ENCODE data around the gene SUPT20HL2. TPM values are rescaled to one million over a fixed set of nuclear protein-coding genes. Genes with fewer than 3 reads are reported as not detected.

SUPT20HL2 gene
- total RNA-seq, 2 experiments from 2014 or later: not detected

- Mint-ChIP-seq H3K9me3 (ENCODE audit: insufficient read depth) (no peaks in the 10 kb centered on the region), H3K4me3 (no peak overlapping the region), H3K27me3 (ENCODE audit: low read depth) (peaks cover 3% of the 10 kb centered on the region), H3K36me3 (ENCODE audit: low read depth) (no peaks in the 10 kb centered on the region), H3K27ac (no peak overlapping the region), H3K4me1 (ENCODE audit: low read depth) (no peaks in the 10 kb centered on the region)
- CTCF ChIA-PET: no interaction called here
- ATAC-seq (no peak), DNase-seq (no peak)
- POLR2A ChIA-PET: no interaction called here
Observed at GRCh38 chrX:24306440-24306839, 7.4 kb downstream of the SUPT20HL2 start.

DNA sequence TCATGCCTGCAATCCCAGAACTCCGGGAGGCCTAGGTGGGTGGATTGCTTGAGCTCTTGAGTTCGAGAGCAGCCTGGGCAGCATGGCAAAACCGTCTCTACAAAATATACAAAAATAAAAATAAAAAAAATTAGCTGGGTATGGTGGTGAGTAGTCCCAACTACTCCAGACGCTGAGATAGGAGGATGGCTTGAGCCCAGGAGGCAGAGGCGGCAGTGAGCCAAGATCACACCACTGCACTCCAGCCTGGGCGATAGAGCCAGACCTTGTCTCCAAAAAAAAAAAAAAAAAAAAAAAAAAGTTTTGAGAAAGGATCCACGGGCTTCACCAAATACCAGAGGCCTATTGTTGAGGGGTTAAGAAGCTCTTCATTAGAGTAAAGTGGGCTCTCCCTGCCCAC lies 8.0 kb downstream of the SUPT20HL2 start:
- H3K4me3 Mint-ChIP-seq: no peak overlapping the region
- peaks cover 4% of the 10 kb centered on the region for H3K27me3 Mint-ChIP-seq (ENCODE audit: low read depth)
- H3K4me1 Mint-ChIP-seq (ENCODE audit: low read depth): no peaks in the 10 kb centered on the region
- ATAC-seq: no peak
- no peak for DNase-seq
- ChIA-PET POLR2A (no interaction called here), CTCF (no interaction called here)
- no peak overlapping the region for H3K27ac Mint-ChIP-seq
- no peaks in the 10 kb centered on the region for H3K36me3 Mint-ChIP-seq (ENCODE audit: low read depth)
- H3K9me3 Mint-ChIP-seq (ENCODE audit: insufficient read depth): no peaks in the 10 kb centered on the region

- DNase-seq (no peak), ATAC-seq (no peak)
- no peaks in the 10 kb centered on the region for H3K36me3 Mint-ChIP-seq (ENCODE audit: low read depth)
- H3K9me3 Mint-ChIP-seq (ENCODE audit: insufficient read depth): no peaks in the 10 kb centered on the region
- H3K4me1 Mint-ChIP-seq (ENCODE audit: low read depth): no peaks in the 10 kb centered on the region
- no peak overlapping the region for H3K27ac Mint-ChIP-seq
- H3K4me3 Mint-ChIP-seq: no peak overlapping the region
- H3K27me3 Mint-ChIP-seq (ENCODE audit: low read depth): peaks cover 4% of the 10 kb centered on the region
- POLR2A ChIA-PET: no interaction called here
- CTCF ChIA-PET: no interaction called here
Observed at GRCh38 chrX:24301806-24302205, 12.1 kb downstream of the SUPT20HL2 start.

DNA sequence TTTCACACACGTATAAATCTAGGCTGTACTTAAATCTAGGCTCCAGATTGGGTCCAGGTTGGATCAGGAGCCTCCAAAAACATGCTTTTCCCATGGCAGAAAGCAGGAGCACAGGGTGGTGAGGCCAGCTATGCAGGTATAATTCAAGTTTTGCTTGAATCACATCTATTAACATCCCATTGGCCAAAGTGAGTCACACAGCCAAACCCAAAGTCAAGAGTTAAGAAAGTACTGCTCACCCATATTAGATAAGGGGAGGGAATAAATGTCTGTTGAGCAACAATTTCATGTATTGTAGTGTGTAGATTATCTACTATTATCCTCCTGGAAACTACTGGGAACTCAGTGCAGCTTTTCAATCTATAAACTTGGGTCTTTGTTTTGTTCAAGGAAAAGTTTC lies 12.8 kb downstream of the SUPT20HL2 start:
- ChIA-PET POLR2A (no interaction called here), CTCF (no interaction called here)
- Mint-ChIP-seq H3K27ac (no peak overlapping the region), H3K36me3 (ENCODE audit: low read depth) (no peaks in the 10 kb centered on the region), H3K4me1 (ENCODE audit: low read depth) (no peaks in the 10 kb centered on the region), H3K4me3 (no peak overlapping the region), H3K27me3 (ENCODE audit: low read depth) (peaks cover 4% of the 10 kb centered on the region), H3K9me3 (ENCODE audit: insufficient read depth) (no peaks in the 10 kb centered on the region)
- ATAC-seq: no peak
- DNase-seq: no peak

DNA sequence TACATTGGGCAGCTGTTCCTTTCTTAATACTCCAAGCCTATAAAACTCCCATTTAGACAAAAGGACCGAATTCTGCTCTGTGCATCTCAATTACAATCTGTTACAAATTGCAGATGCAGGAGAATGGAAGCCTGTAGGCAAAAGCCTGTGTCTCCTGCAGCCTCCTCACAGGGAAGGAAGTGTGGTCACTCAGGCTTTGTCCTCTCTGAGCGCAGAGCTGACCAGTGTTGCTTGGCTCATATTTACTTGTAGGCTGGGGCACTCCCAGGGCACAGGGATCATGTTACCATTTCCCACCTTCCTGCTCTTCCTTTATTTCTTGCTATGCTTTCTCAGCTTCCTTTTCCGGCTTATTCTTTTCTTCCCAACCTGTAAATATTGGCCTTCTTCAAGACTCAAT lies 15.7 kb downstream of the SUPT20HL2 start:
- DNase-seq (no peak), ATAC-seq (no peak)
- POLR2A ChIA-PET: no interaction called here
- Mint-ChIP-seq H3K36me3 (ENCODE audit: low read depth) (no peaks in the 10 kb centered on the region), H3K4me1 (ENCODE audit: low read depth) (no peaks in the 10 kb centered on the region), H3K4me3 (no peak overlapping the region), H3K27ac (no peak overlapping the region), H3K9me3 (ENCODE audit: insufficient read depth) (no peaks in the 10 kb centered on the region), H3K27me3 (ENCODE audit: low read depth) (peaks cover 6% of the 10 kb centered on the region)
- CTCF ChIA-PET: no interaction called here

DNA sequence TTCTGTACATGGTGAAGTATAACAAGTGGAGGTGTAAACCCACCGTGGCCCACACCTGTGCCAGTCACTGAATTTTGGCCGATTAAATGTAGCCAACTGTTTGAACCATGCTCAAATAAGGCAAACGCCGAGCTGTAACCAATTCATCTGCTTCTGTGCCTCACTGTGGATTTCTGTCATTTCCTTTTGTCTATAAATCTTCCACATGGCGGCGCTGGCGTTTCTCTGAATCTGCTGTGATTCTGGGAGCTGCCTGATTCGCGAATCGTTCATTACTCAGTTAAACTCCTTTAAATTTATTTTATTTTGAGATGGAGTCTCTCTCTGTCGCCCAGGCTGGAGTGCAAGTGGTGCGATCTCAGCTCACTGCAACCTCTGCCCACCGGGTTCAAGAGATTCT lies 19.2 kb downstream of the SUPT20HL2 start:
- Mint-ChIP-seq H3K4me3 (no peak overlapping the region), H3K27me3 (ENCODE audit: low read depth) (peaks cover 4% of the 10 kb centered on the region), H3K4me1 (ENCODE audit: low read depth) (no peaks in the 10 kb centered on the region), H3K9me3 (ENCODE audit: insufficient read depth) (no peaks in the 10 kb centered on the region), H3K36me3 (ENCODE audit: low read depth) (no peaks in the 10 kb centered on the region), H3K27ac (no peak overlapping the region)
- ChIA-PET POLR2A (no interaction called here), CTCF (interaction anchor here (0.8 to 1.0 kb wide), 2 partner anchors 35 to 76 kb away, joined by 4 to 6 read pairs; no protein-coding TSS in a partner anchor)
- DNase-seq: peak; percentile 39
- no peak for ATAC-seq

DNA sequence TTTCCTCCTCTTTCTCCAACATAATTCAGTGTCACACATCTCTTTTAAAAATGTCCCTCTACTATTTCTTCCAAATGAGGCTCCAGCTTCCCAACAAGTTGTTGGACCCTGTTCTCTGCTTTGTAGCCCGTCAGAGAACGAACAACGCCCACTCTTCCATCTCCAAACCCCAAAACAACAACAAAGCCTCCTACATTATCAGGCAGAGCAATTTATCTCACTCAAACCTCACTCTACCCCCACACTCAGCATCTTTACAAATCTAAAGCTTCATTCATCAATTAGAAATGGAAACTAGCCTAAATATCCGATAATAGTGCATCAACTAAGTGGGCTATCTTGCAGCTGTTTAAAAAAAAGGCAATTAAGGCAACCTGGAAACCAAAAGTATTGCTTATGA lies 20.5 kb downstream of the SUPT20HL2 start:
- H3K36me3 Mint-ChIP-seq (ENCODE audit: low read depth): no peaks in the 10 kb centered on the region
- no peaks in the 10 kb centered on the region for H3K9me3 Mint-ChIP-seq (ENCODE audit: insufficient read depth)
- no peaks in the 10 kb centered on the region for H3K4me1 Mint-ChIP-seq (ENCODE audit: low read depth)
- POLR2A ChIA-PET: no interaction called here
- no peak overlapping the region for H3K4me3 Mint-ChIP-seq
- ATAC-seq: no peak
- CTCF ChIA-PET: interaction anchor here (1.3 to 1.9 kb wide), 2 partner anchors 33 to 50 kb away, joined by 5 to 7 read pairs; no protein-coding TSS in a partner anchor
- no peak overlapping the region for H3K27ac Mint-ChIP-seq
- peaks cover 3% of the 10 kb centered on the region for H3K27me3 Mint-ChIP-seq (ENCODE audit: low read depth)
- DNase-seq: no peak

DNA sequence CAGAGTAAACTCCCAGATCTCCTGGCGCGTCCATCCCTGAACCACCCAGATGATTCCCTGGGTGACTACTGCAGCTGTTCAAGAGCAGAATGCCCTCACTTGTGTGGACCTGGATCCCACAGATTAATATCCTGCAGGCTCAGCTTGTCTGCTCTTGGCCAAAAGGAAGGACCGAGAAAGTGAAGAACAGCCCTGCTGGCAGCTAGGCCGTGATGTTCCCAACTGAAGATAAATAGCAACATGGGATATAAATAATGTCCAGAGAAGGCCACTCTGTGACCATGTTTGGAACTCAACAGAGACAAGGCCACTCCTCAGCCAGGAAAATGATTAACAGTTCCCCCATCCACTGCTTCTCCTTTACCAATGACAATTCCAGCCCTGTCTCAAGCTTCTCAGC lies 21.5 kb downstream of the SUPT20HL2 start:
- CTCF ChIA-PET: interaction anchor here (1.3 to 1.9 kb wide), 2 partner anchors 32 to 49 kb away, joined by 5 to 7 read pairs; no protein-coding TSS in a partner anchor
- peaks cover 2% of the 10 kb centered on the region for H3K27me3 Mint-ChIP-seq (ENCODE audit: low read depth)
- POLR2A ChIA-PET: no interaction called here
- DNase-seq: no peak
- no peak overlapping the region for H3K4me3 Mint-ChIP-seq
- no peak overlapping the region for H3K27ac Mint-ChIP-seq
- ATAC-seq: no peak
- H3K9me3 Mint-ChIP-seq (ENCODE audit: insufficient read depth): no peaks in the 10 kb centered on the region
- no peaks in the 10 kb centered on the region for H3K4me1 Mint-ChIP-seq (ENCODE audit: low read depth)
- no peaks in the 10 kb centered on the region for H3K36me3 Mint-ChIP-seq (ENCODE audit: low read depth)

GRCh38 chrX:24285082-24285481 lies 28.8 kb downstream of the SUPT20HL2 start:
- DNase-seq: no peak
- no peak for ATAC-seq
- peaks cover 19% of the 10 kb centered on the region for H3K27me3 Mint-ChIP-seq (ENCODE audit: low read depth)
- no peaks in the 10 kb centered on the region for H3K9me3 Mint-ChIP-seq (ENCODE audit: insufficient read depth)
- CTCF ChIA-PET: interaction anchor here (1.0 to 2.0 kb wide), 2 partner anchors 24 to 26 kb away, joined by 3 to 9 read pairs; no protein-coding TSS in a partner anchor
- H3K27ac Mint-ChIP-seq: no peak overlapping the region
- H3K4me1 Mint-ChIP-seq (ENCODE audit: low read depth): peaks cover 4% of the 10 kb centered on the region
- no peak overlapping the region for H3K4me3 Mint-ChIP-seq
- no peaks in the 10 kb centered on the region for H3K36me3 Mint-ChIP-seq (ENCODE audit: low read depth)
- POLR2A ChIA-PET: no interaction called here

DNA sequence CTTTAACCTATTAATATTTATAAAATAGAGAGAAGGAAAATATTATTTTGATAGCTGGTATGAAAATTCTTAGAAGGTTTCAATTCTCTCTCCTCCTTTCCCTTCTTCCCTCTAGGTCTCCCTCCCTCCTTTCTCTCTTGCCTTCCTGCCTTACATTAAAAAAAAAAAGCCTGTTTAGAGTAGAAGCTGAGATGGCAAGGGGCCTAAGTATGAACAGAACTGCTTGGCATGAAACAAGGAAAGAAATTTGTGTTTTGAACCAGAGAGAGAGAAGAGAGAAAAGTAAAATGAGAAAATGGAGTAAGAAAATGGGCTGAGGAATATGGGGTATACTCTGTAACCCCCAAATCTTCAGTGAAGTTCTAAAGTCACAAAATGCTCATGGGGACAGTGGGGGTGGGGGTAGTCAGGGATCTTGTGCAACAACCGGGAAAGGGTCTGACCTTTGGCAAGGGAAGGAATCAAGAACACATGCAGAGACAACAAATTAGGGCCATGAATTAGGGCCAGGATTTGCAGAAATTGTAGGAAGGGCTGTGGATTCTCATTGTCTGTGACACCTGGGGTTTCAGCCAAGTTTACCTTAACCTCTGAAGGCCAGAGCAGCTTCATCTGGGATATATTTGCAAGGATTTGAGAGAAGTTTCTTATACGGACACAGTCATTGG lies 30.6 kb downstream of the SUPT20HL2 start:
- CTCF ChIA-PET: interaction anchor here (2.0 kb wide), 1 partner anchor 24 kb away, joined by 9 read pairs; no protein-coding TSS in a partner anchor
- H3K27ac Mint-ChIP-seq: no peak overlapping the region
- ATAC-seq (no peak), DNase-seq (no peak)
- no peak overlapping the region for H3K4me3 Mint-ChIP-seq
- H3K36me3 Mint-ChIP-seq (ENCODE audit: low read depth): no peaks in the 10 kb centered on the region
- POLR2A ChIA-PET: no interaction called here
- H3K27me3 Mint-ChIP-seq (ENCODE audit: low read depth): peaks cover 24% of the 10 kb centered on the region
- H3K9me3 Mint-ChIP-seq (ENCODE audit: insufficient read depth): no peaks in the 10 kb centered on the region
- peaks cover 4% of the 10 kb centered on the region for H3K4me1 Mint-ChIP-seq (ENCODE audit: low read depth)

GRCh38 chrX:24282381-24283126 lies 31.3 kb downstream of the SUPT20HL2 start:
- no peak overlapping the region for H3K27ac Mint-ChIP-seq
- ATAC-seq (no peak), DNase-seq (no peak)
- H3K9me3 Mint-ChIP-seq (ENCODE audit: insufficient read depth): no peaks in the 10 kb centered on the region
- H3K36me3 Mint-ChIP-seq (ENCODE audit: low read depth): no peaks in the 10 kb centered on the region
- ChIA-PET POLR2A (no interaction called here), CTCF (no interaction called here)
- peaks cover 4% of the 10 kb centered on the region for H3K4me1 Mint-ChIP-seq (ENCODE audit: low read depth)
- H3K27me3 Mint-ChIP-seq (ENCODE audit: low read depth): peaks cover 24% of the 10 kb centered on the region
- no peak overlapping the region for H3K4me3 Mint-ChIP-seq

DNA sequence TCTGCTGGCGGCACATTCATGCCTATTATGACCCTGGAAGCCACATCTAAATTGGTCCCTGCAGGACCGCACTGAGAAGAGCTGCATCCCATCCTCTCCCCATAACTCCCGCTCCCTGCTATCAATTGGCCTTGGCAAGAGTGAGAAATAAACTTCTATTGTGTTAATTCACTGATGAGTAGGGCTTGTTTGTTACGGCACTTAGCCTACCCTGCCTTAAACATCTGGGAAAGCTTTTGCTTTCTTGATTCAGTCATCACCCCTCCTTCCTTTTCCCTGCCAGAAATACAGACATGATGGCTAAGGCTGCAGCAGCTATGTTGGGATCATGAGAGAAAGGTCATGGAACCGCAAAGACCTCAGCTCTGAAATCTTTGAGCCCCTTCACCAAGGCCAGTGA lies 36.5 kb downstream of the SUPT20HL2 start:
- ChIA-PET POLR2A (no interaction called here), CTCF (no interaction called here)
- ATAC-seq (no peak), DNase-seq (no peak)
- Mint-ChIP-seq H3K4me3 (no peak overlapping the region), H3K9me3 (ENCODE audit: insufficient read depth) (no peaks in the 10 kb centered on the region), H3K4me1 (ENCODE audit: low read depth) (peaks cover 3% of the 10 kb centered on the region), H3K27ac (no peak overlapping the region), H3K36me3 (ENCODE audit: low read depth) (no peaks in the 10 kb centered on the region), H3K27me3 (ENCODE audit: low read depth) (peaks cover 14% of the 10 kb centered on the region)
